Glomerular endothelial cell (primary cell): ENCODE results near the gene EIF4G2. TPM values are rescaled to one million over a fixed set of nuclear protein-coding genes. Genes with fewer than 3 reads are reported as not detected.
A peak's percentile ranks its signal among the peaks of the same experiment; 100 is the strongest.
"Not testable (repeated sequence)": the region's sequence is repeated elsewhere in the genome, so short reads cannot be mapped to it uniquely, and the experiment has no call there.

Experiments used
- DNase-seq: peaks from one replicate; pipeline ENCODE4 v3.0.0-alpha.2; 2011; ENCODE audit warnings: low read depth, low spot score; ENCODE audit errors: extremely low read depth
- total RNA-seq: library from RNA; depleted of rRNA; stranded (reverse); fragments of >200 nt; gene quantifications from 2 replicates; pipeline ENCODE4 v1.2.3, GENCODE V29; 2015

The EIF4G2 gene
- total RNA-seq = 611 and 682 TPM in 2 replicates

GRCh38 chr11:10808553-10809372 lies at the start of gene EIF4G2:
Gene EIF4G2, minus strand, starts transcription at chr11:10808926.
- peak; percentile 81 for DNase-seq

GRCh38 chr11:10857709-10858438 lies 49.1 kb upstream of the EIF4G2 start, which contains the start of gene ZBED5:
Gene ZBED5, minus strand, starts transcription at chr11:10858053. Its CDS starts 3,108 bp downstream, at chr11:10854945.
- peak; percentile 72 for DNase-seq

DNA sequence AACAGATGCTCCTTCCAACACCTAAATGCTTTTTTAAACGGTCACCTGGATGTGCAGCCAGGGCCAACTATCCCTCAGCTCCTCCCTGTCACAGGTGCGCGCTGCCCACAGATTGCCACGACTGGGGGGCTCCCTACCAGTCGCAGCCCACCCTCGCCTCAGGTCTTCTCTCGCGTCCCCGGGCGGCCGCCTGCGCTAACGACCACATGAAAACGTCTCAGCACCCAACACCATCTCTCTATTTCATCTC lies 48.7 kb upstream of the EIF4G2 start:
- DNase-seq = no peak

- DNase-seq = no peak
Observed at GRCh38 chr11:10856689-10857458, 48.1 kb upstream of the EIF4G2 start.

DNA sequence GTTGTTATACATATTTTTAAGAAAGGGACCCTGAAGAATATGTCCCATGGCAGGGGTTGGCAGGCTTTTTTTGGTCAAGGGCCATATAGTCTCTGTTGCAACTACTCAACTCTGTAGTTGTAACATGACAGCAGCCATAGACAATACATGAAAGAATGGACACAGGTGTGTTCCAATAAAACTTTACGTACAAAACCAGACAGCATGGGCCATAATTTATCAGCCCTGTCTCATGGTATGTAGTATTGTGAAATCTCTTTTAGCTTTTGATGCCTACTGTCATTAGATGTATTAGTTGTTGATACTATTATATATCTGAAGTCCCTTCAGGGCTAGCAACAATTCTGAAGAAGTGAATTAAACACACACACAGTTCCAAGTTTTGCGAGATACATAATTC lies 46.6 kb upstream of the EIF4G2 start:
- no peak for DNase-seq

GRCh38 chr11:10847960-10848860 lies 39.5 kb upstream of the EIF4G2 start:
- no peak for DNase-seq

DNA sequence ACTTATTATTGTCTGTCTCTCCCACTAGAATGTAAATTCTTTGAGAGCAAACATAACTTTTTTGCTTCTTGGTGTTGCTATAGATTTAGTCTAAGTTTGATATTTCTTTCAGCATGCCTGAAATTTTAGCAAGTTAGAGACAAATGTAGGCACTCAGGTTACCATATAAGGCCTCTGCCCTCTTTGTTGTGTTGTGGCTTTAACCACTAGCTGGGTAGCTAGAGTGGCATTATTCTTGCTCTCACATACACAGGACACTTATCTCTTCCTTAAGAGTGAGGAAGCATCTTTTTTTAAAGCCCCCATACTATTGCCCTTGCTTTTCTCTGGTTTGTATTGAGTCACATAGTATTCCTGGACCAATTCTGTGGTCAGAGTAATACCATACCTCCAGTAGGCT lies 37.9 kb upstream of the EIF4G2 start:
- DNase-seq = no peak

GRCh38 chr11:10845589-10845988 lies 36.9 kb upstream of the EIF4G2 start:
- no peak for DNase-seq

- DNase-seq = no peak
Observed at GRCh38 chr11:10844796-10845195, 36.1 kb upstream of the EIF4G2 start.

- DNase-seq = no peak
Observed at GRCh38 chr11:10844356-10844755, 35.6 kb upstream of the EIF4G2 start.

DNA sequence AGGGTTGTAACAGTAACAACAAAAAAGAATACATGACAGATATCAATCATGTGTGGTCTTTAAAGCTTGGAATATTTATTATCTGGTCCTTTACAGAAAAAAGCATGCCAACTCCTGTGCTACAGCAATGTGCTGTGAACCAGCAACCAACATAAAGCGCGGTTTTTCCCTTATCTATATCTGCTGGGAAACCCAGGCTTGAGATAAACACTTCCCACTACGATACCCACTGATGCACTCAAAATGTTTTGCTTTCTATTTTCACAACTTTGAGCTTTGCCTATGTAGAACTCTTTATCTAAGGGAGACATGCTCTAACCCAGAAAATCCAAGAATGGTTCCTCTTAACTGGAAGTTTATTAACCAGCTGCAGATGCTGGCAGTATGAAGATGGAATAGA lies 30.2 kb upstream of the EIF4G2 start:
- no peak for DNase-seq

DNA sequence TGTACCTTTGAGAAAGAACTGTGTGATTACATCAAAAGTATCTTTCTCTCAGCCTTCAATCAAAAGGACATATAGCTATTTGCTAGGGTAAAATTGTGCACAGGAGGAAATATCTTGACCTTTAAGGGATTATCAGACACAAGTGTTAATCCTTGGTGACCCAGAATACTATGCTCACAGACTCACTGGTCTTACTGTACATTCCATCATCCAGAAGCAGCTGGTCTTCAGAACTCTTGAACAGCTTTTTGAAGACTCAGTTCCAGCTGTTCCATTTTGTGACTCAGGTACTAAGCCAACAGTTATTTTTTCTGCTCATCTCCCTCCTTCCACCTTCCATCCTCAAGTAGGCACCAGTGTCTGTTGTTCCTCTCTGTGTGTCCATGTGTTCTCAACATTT lies 29.4 kb upstream of the EIF4G2 start:
- no peak for DNase-seq

- not testable (repeated sequence) for DNase-seq
Observed at GRCh38 chr11:10836884-10837283, 28.2 kb upstream of the EIF4G2 start.

GRCh38 chr11:10829139-10829538 lies 20.4 kb upstream of the EIF4G2 start:
- DNase-seq = no peak

DNA sequence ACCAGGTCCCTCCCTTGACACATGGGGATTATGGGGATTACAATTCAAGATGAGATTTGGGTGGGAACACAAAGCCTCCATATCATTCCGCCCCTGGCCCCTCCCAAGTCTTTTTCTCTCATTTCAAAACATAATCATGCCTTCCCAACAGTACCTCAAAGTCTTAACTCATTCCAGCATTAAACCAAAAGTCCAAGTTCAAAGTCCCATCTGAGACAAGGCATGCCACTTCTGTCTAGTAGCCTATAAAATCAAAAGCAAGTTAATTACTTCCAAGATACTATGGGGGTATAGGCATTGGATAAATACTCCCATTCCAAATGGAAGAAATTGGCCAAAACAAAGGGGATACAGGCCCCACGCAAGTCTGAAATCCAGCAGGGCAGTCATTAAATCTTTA lies 19.7 kb upstream of the EIF4G2 start:
- no peak for DNase-seq

DNA sequence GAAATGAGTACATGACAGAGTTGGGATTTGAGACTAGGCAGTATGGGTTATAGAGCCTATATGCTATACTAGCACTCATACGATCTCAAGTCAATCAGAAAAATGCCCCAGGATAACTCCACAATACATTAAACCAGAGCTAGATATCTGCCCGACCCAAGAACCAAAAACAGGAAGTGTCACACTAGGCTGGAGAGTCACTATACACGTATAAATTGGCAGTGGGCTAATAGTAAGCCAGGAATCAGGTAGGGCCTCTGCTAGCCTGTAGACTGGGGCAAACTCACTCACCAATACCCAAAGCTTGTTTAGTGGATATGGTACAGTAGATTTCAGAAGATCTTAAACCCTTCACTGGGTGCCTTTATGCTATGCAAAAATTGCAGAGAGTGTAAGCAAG lies 16.2 kb upstream of the EIF4G2 start:
- DNase-seq = no peak

- no peak for DNase-seq
Observed at GRCh38 chr11:10823152-10823579, 14.4 kb upstream of the EIF4G2 start.

DNA sequence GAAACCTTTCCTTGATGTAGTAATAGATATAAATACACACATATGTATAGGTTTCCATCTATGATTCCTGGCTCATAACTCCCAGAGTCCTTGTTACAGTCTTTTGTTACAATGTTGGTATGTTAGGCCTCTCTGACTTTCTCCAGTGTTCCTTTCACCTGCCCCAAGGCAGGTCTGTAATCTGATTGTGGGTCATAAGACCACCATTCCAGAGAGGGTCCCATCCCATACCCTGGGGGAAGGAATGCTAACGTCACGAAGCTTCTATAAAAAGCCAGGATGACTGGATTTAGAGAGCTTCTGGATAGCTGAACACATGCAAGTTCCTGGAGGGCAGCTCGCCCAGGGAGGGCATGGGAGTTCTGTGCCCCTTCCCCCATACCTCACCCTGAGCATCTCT lies 13.8 kb upstream of the EIF4G2 start:
- not testable (repeated sequence) for DNase-seq

GRCh38 chr11:10818594-10818993 lies 9.9 kb upstream of the EIF4G2 start:
- DNase-seq = no peak

GRCh38 chr11:10813945-10814344 lies 5.2 kb upstream of the EIF4G2 start:
- no peak for DNase-seq
